K562 (cell line): Measurements from ENCODE around the gene PGAP2. TPM values are rescaled to one million over a fixed set of nuclear protein-coding genes. Genes with fewer than 3 reads are reported as not detected.

Experiments used
- BRD9 ChIP-seq: fragments of 450-650 bp; IDR thresholded peaks from 2 replicates; pipeline ENCODE4 v1.6.1; 2018; ENCODE audit warnings: low read depth; ENCODE audit not compliant: partially characterized antibody
- CAMTA2 ChIP-seq: fragments of 250-450 bp; sonication (Bioruptor Pico); conservative IDR thresholded peaks from 2 replicates; pipeline ENCODE4 v1.5.1; 2022
- HEY1 ChIP-seq: fragments of 250-450 bp; sonication (Bioruptor Pico); IDR thresholded peaks from 2 replicates; pipeline ENCODE4 v1.5.0; 2020; ENCODE audit warnings: mild to moderate bottlenecking, moderate library complexity, borderline replicate concordance
- HINFP ChIP-seq: fragments of 450-650 bp; conservative IDR thresholded peaks from 2 replicates; pipeline ENCODE4 v1.6.1; 2016; ENCODE audit warnings: missing genetic modification characterization, low read depth, mild to moderate bottlenecking, control low read depth, missing compliant biosample characterization
- HNRNPH1 ChIP-seq: fragments of 200-400 bp; formaldehyde crosslinking; optimal IDR thresholded peaks from 2 replicates; pipeline ENCODE3; 2017; ENCODE audit warnings: low read depth, mild to moderate bottlenecking, low read length, moderate library complexity
- MAFG ChIP-seq: fragments of 450-650 bp; conservative IDR thresholded peaks from 2 replicates; pipeline ENCODE4 v1.6.1; 2016; ENCODE audit warnings: missing genetic modification characterization, missing compliant biosample characterization
- RAD51 ChIP-seq: fragments of 450-650 bp; IDR thresholded peaks from 2 replicates; pipeline ENCODE4 v1.7.1; 2016; ENCODE audit warnings: low read depth, mild to moderate bottlenecking, borderline replicate concordance
- REST ChIP-seq, 2 experiments: fragments of 450-650 bp; formaldehyde crosslinking in 1 of 2; IDR thresholded peaks; 2 replicates each; pipeline versions ENCODE4 v1.4.0 to v1.6.1; 2014 to 2020; ENCODE audit warnings: mild to moderate bottlenecking in 2 of 2, borderline replicate concordance in 1 of 2, low read depth in 1 of 2
- SRSF7 ChIP-seq: fragments of 200-400 bp; formaldehyde crosslinking; optimal IDR thresholded peaks from 2 replicates; pipeline ENCODE3; 2017; ENCODE audit warnings: mild to moderate bottlenecking, low read depth, low read length
- TAL1 ChIP-seq: fragments of 450-650 bp; IDR thresholded peaks from 2 replicates; pipeline ENCODE4 v1.6.1; 2016; ENCODE audit warnings: mild to moderate bottlenecking
- ZBTB34 ChIP-seq: fragments of 250-450 bp; sonication (Bioruptor Pico); IDR thresholded peaks from 2 replicates; pipeline ENCODE4 v1.8.0; 2021; ENCODE audit warnings: mild to moderate bottlenecking, moderate library complexity
- ZNF639 ChIP-seq, 2 experiments: fragments of 200-800 bp in 1 of 2; sonication (Bioruptor generic) in 1 of 2; sonication (generic) in 1 of 2; formaldehyde crosslinking in 1 of 2; IDR thresholded peaks in 1 of 2; conservative IDR thresholded peaks in 1 of 2; 2 replicates each; pipeline versions ENCODE4 v1.5.0 to v1.6.1; 2016 to 2020; ENCODE audit warnings: missing compliant biosample characterization in 1 of 2, missing genetic modification characterization in 1 of 2, missing genetic modification reagents in 1 of 2
- polyA plus RNA-seq, 8 experiments: library from polyadenylated mRNA; depleted of rRNA in 4 of 8; stranded (reverse) in 5 of 8; unstranded in 3 of 8; fragments of >200 nt; fragmentation: Nextera tagmentation in 2 of 8; fragmentation: Illumina TruSeq in 1 of 8; extraction: Ambion mirVana in 2 of 8; extraction: Trizol in 1 of 8; gene quantifications; 2 replicates each; pipeline versions ENCODE4 v1.2.1 to v1.2.3, GENCODE V29; 2011 to 2014; ENCODE audit warnings: inconsistent platforms in 1 of 8, missing spikeins in 1 of 8
- total RNA-seq, 7 experiments: library from RNA; depleted of rRNA in 6 of 7; stranded (reverse); fragments of >200 nt in 6 of 7; fragmentation: Illumina TruSeq in 2 of 7; extraction: Trizol in 2 of 7; gene quantifications; 2 replicates each; pipeline versions ENCODE4 v1.2.1 to v1.2.3, GENCODE V29; 2011 to 2021; ENCODE audit warnings: low replicate concordance in 1 of 7

The PGAP2 gene
- total and polyA plus RNA-seq, 9 of the 15 experiments (the other 6 are each of a cell fraction or from before 2014, with no cell fraction given): 17.9 to 47.2 (median 33.7) TPM

GRCh38 chr11:3797329-3798090 lies 10.8 kb upstream of the PGAP2 start, which contains the start of gene NUP98 (continued):
- TF ChIP-seq REST (IDR thresholded peaks at IDR 0.05; ENCODE audit: borderline replicate concordance) (no peak), REST (CRISPR knock-in tag; IDR thresholded peaks at IDR 0.05; ENCODE audit: low read depth) (no peak), SRSF7 (no peak), CAMTA2 (no peak), RAD51 (no peak; the same call in 1 of the 2 replicates), ZBTB34 (no peak), HINFP (tag) (no peak), HEY1 (CRISPR knock-in tag) (no peak), ZNF639 (CRISPR knock-in tag; conservative IDR thresholded peaks at IDR 0.05 in 1 of 2, IDR thresholded peaks at IDR 0.05 in 1 of 2) (peak in 1 of 2 experiments; percentile 54; a peak in 1 of 4 replicates), HNRNPH1 (no peak), BRD9 (no peak), TAL1 (no peak), MAFG (no peak)
